ENCODE data around the gene GOLGA8Q.
A peak's percentile ranks its signal among the peaks of the same experiment; 100 is the strongest.
"Not testable (repeated sequence)": the region's sequence is repeated elsewhere in the genome, so short reads cannot be mapped to it uniquely, and the experiment has no call there.

GRCh38 chr15:30598953-30599352 is 47.1 kb downstream of the GOLGA8Q start:
- not testable (repeated sequence) for TF ChIP-seq POLR2A (IDR thresholded peaks at IDR 0.05; ENCODE audit: low read length); REST (IDR thresholded peaks at IDR 0.05); JUN (IDR thresholded peaks at IDR 0.05); CHD4 (IDR thresholded peaks at IDR 0.05; ENCODE audit: borderline replicate concordance); CEBPB (IDR thresholded peaks at IDR 0.05); RCOR1 (IDR thresholded peaks at IDR 0.05; ENCODE audit: low read depth, low read length); E2F6 (IDR thresholded peaks at IDR 0.05; ENCODE audit: borderline replicate concordance, low read depth); POLR2AphosphoS2 (conservative IDR thresholded peaks at IDR 0.05; ENCODE audit: low read length); PBX3 (IDR thresholded peaks at IDR 0.05); NR3C1 (IDR thresholded peaks at IDR 0.05); RFX5 (IDR thresholded peaks at IDR 0.05); EP300 (IDR thresholded peaks at IDR 0.05); HMGXB4 (CRISPR knock-in tag; IDR thresholded peaks at IDR 0.05; ENCODE audit: borderline replicate concordance)
- TF ChIP-seq CTCF (IDR thresholded peaks at IDR 0.05) = 0 out of 3 replicates have a peak, but pooled peaks have one; percentile 15

Measured in A549 (cell line).